Measurements from ENCODE around the gene DPRX. TPM values are rescaled to one million over a fixed set of nuclear protein-coding genes. Genes with fewer than 3 reads are reported as not detected.

Gene DPRX
- total and polyA plus RNA-seq, 10 donors: not detected

GRCh38 chr19:53649746-53650593, 18.2 kb downstream of the DPRX start:
- Histone ChIP-seq H3K36me3 (no peaks in the 10 kb centered on the region), H3K4me3 (no peak overlapping the region), H3K9me3 (peaks cover 0 to 84% (median 67%) of the 10 kb centered on the region in 8 donors), H3K4me1 (no peaks in the 10 kb centered on the region), H3K27me3 (replicated peaks in 1 of 7) (peaks cover 0 to 3% (median 0%) of the 10 kb centered on the region in 7 donors), H3K27ac (no peak overlapping the region)
- WGBS, 5 donors: 93 to 96% (median 94%) methylated on average over 34 of the region's 34 CpGs
- intact Hi-C loops (cut with DNase I; ENCODE audit: low total_unique reads): no loop called here
- no peak for DNase-seq
- no peak for TF ChIP-seq POLR2AphosphoS5 (IDR thresholded peaks at IDR 0.05)
- TF ChIP-seq CTCF (IDR thresholded peaks at IDR 0.05 in 8 of 11, conservative IDR thresholded peaks at IDR 0.05 in 3 of 11): no peak
- no peak for TF ChIP-seq POLR2A (IDR thresholded peaks at IDR 0.05)

GRCh38 chr19:53652476-53652875, 20.7 kb downstream of the DPRX start:
- Histone ChIP-seq H3K27me3 (replicated peaks in 1 of 7) (no peaks in the 10 kb centered on the region), H3K4me3 (no peak overlapping the region), H3K9me3 (peaks cover 0 to 92% (median 74%) of the 10 kb centered on the region in 8 donors), H3K27ac (no peak overlapping the region), H3K36me3 (no peaks in the 10 kb centered on the region), H3K4me1 (no peaks in the 10 kb centered on the region)
- WGBS, 5 donors: 89 to 91% (median 90%) methylated on average over 6 of the region's 6 CpGs
- intact Hi-C loops (cut with DNase I; ENCODE audit: low total_unique reads): no loop called here
- no peak for TF ChIP-seq CTCF (IDR thresholded peaks at IDR 0.05 in 8 of 11, conservative IDR thresholded peaks at IDR 0.05 in 3 of 11)
- no peak for TF ChIP-seq POLR2A (IDR thresholded peaks at IDR 0.05)
- TF ChIP-seq POLR2AphosphoS5 (IDR thresholded peaks at IDR 0.05): no peak
- no peak for DNase-seq

- no peak overlapping the region for H3K27ac ChIP-seq
- no peaks in the 10 kb centered on the region for H3K36me3 ChIP-seq
- no peaks in the 10 kb centered on the region for H3K4me1 ChIP-seq
- WGBS, 5 donors: 77 to 86% (median 83%) methylated on average over 8 of the region's 8 CpGs
- no peak overlapping the region for H3K4me3 ChIP-seq
- no peak for TF ChIP-seq POLR2A (IDR thresholded peaks at IDR 0.05)
- TF ChIP-seq POLR2AphosphoS5 (IDR thresholded peaks at IDR 0.05): no peak
- no peak for TF ChIP-seq CTCF (IDR thresholded peaks at IDR 0.05 in 8 of 11, conservative IDR thresholded peaks at IDR 0.05 in 3 of 11)
- peaks cover 0 to 79% (median 52%) of the 10 kb centered on the region in 8 donors for H3K9me3 ChIP-seq
- H3K27me3 ChIP-seq (replicated peaks in 1 of 7): no peaks in the 10 kb centered on the region
- DNase-seq: no peak
- intact Hi-C loops (cut with DNase I; ENCODE audit: low total_unique reads): no loop called here
These were observed 23.4 kb downstream of the DPRX start for GRCh38 chr19:53655042-53655665.

- DNase-seq: no peak
- no peaks in the 10 kb centered on the region for H3K27me3 ChIP-seq (replicated peaks in 1 of 7)
- TF ChIP-seq CTCF (IDR thresholded peaks at IDR 0.05 in 8 of 11, conservative IDR thresholded peaks at IDR 0.05 in 3 of 11) (no peak), POLR2AphosphoS5 (IDR thresholded peaks at IDR 0.05) (no peak), POLR2A (IDR thresholded peaks at IDR 0.05) (no peak)
- H3K4me1 ChIP-seq: no peaks in the 10 kb centered on the region
- peaks cover 0 to 57% (median 37%) of the 10 kb centered on the region in 8 donors for H3K9me3 ChIP-seq
- H3K4me3 ChIP-seq: no peak overlapping the region
- 85 to 93% (median 87%) methylated on average over 4 of the region's 4 CpGs for WGBS, 5 donors
- H3K27ac ChIP-seq: no peak overlapping the region
- intact Hi-C loops (cut with DNase I; ENCODE audit: low total_unique reads): no loop called here
- no peaks in the 10 kb centered on the region for H3K36me3 ChIP-seq
These were observed 25.5 kb downstream of the DPRX start for GRCh38 chr19:53657330-53657729.
